22Rv1 (cell line): ENCODE measurements around the gene POLR1F.

Experiments used
- H3K27ac ChIP-seq: fragments of 450-650 bp; 2 replicates; pipeline ENCODE4 v1.5.1; 2017
- CTCF ChIP-seq: fragments of 450-650 bp; IDR thresholded peaks from 2 replicates; pipeline ENCODE4 v1.5.1; 2017; ENCODE audit warnings: mild to moderate bottlenecking
- ZFX ChIP-seq: fragments of 450-650 bp; IDR thresholded peaks from 2 replicates; pipeline ENCODE4 v1.6.1; 2017; ENCODE audit warnings: antibody characterized with exemption, borderline replicate concordance

The POLR1F gene

GRCh38 chr7:19725770-19726169 is 16.9 kb upstream of the POLR1F start:
- TF ChIP-seq CTCF (no peak), ZFX (no peak)
- H3K27ac ChIP-seq: no peak overlapping the region

- TF ChIP-seq CTCF: no peak
- no peak for TF ChIP-seq ZFX
Observed at GRCh38 chr7:19715499-19715898, 6.7 kb upstream of the POLR1F start.

GRCh38 chr7:19713676-19714075 is 4.8 kb upstream of the POLR1F start:
- no peak overlapping the region for H3K27ac ChIP-seq
- TF ChIP-seq ZFX: no peak
- TF ChIP-seq CTCF: peak; percentile 79

More at GRCh38 chr7:19715499-19715898, 6.7 kb upstream of the POLR1F start:
- H3K27ac ChIP-seq: no peak overlapping the region

- TF ChIP-seq ZFX: no peak
- TF ChIP-seq CTCF: peak; percentile 76
- peak overlapping the region; percentile 48; the same call in 1 of the 2 replicates for H3K27ac ChIP-seq
Observed at GRCh38 chr7:19709249-19709578, 377 bp upstream of the POLR1F start.

GRCh38 chr7:19707240-19707639 is 1.6 kb downstream of the POLR1F start:
- no peak for TF ChIP-seq ZFX
- TF ChIP-seq CTCF: no peak
- H3K27ac ChIP-seq: no peak overlapping the region

- no peak overlapping the region for H3K27ac ChIP-seq
- no peak for TF ChIP-seq ZFX
Observed at GRCh38 chr7:19705663-19706062, 3.2 kb downstream of the POLR1F start.

- peak overlapping the region; percentile 43 for H3K27ac ChIP-seq
- TF ChIP-seq ZFX (no peak), CTCF (no peak)
Observed at GRCh38 chr7:19701471-19701870, 7.4 kb downstream of the POLR1F start.

GRCh38 chr7:19700936-19701335 is 7.9 kb downstream of the POLR1F start:
- TF ChIP-seq ZFX: no peak
- no peak for TF ChIP-seq CTCF
- H3K27ac ChIP-seq: peak overlapping the region; percentile 43
